K562 treated with DMSO at 1 percent for 4 hours (cell line): ENCODE measurements around the gene NELL1. TPM values are rescaled to one million over a fixed set of nuclear protein-coding genes. Genes with fewer than 3 reads are reported as not detected.

ENCODE experiments used
- total RNA-seq: library from RNA; unstranded; fragments of 300-600 nt; gene quantifications from 2 replicates; pipeline ENCODE4 v1.2.3, GENCODE V29; 2022; ENCODE audit not compliant: insufficient read depth

NELL1 gene
- total RNA-seq: not detected in 2 replicates

DNA sequence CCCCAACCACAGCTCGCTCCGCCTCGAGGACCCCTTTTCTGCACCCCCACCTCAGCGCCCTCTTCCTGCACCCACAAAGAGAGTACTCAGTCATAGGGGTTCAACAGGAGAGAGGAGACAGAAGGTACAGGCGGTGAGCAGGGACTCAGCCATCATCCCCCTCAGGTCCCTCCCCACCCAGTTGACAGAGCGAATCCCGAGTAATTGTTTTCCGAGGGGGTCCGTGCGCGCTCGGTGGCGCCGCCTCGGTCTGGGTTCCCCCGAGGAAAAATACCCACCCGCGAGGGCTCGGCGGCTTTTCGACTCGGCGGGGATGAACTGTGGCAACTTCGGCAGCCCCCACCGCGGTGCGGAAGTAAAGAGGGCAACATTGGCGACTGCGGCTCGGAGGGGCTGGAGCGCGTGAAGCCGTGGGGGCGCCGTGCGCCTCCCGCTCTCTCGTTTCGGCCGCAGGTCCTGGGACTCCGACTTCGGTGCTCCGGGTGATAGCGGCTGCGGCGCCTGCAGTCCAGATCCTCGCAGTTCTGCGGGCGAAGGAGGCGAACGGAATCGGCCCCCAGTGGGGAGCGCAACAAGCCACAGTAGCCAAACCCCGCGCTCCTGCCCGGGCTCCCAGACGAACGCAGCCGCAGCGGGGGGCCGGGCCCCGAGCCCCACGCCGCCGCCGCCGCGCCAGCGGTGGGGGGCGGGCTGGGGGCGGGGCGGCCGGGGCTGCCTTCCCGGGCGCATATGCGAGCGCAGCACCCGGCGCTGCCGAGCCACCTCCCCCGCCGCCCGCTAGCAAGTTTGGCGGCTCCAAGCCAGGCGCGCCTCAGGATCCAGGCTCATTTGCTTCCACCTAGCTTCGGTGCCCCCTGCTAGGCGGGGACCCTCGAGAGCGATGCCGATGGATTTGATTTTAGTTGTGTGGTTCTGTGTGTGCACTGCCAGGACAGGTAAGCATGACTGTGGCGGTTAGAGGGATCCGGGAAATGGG, at the start of gene NELL1:
Gene NELL1 (plus strand): TSS at position 743 of the 976 bp plus-strand sequence.

Other genes starting within 250 kb of the NELL1 start
- not detected in 2 replicates for gene SLC6A5, start 70.0 kb upstream of the NELL1 start, total RNA-seq